ENCODE data around the gene DCAF11. TPM values are rescaled to one million over a fixed set of nuclear protein-coding genes. Genes with fewer than 3 reads are reported as not detected.

Gene DCAF11
- total RNA-seq, 1 experiment from 2014 or later = 52.7 TPM

- Histone ChIP-seq H2AFZ (no peak overlapping the region), H3K27ac (no peak overlapping the region), H3K9me3 (ENCODE audit: insufficient read depth, low read depth) (no peaks in the 10 kb centered on the region), H3K27me3 (ENCODE audit: insufficient read depth, low read depth) (no peaks in the 10 kb centered on the region), H3K4me3 (no peak overlapping the region), H3K9me2 (ENCODE audit: insufficient read depth) (no peaks in the 10 kb centered on the region), H3K36me3 (ENCODE audit: low read depth) (no peaks in the 10 kb centered on the region; the same call in 1 of the 2 replicates), H3F3A (ENCODE audit: insufficient read depth, low read depth) (no peaks in the 10 kb centered on the region; the same call in 1 of the 2 replicates), H3K4me1 (replicated peaks; ENCODE audit: insufficient read depth) (peaks cover 13% of the 10 kb centered on the region), H3K4me2 (no peak overlapping the region), H4K20me1 (ENCODE audit: insufficient read depth) (no peaks in the 10 kb centered on the region), H3K79me2 (ENCODE audit: low read depth) (no peaks in the 10 kb centered on the region)
- DNase-seq = no peak
- ChIA-PET CTCF (no interaction called here), POLR2A (ENCODE audit: unreplicated experiment) (interaction anchor here (0.7 kb wide), 1 partner anchor 87 kb away, joined by 3 read pairs; no protein-coding TSS in a partner anchor)
- TF ChIP-seq CTCF (conservative IDR thresholded peaks at IDR 0.05) (no peak), EZH2 (IDR thresholded peaks at IDR 0.05; ENCODE audit: low read depth) (no peak)
- intact Hi-C loops (cut with micrococcal nuclease; ENCODE audit: unreplicated experiment) = no loop called here
- no TSS peak for BruUV-seq (replicated peaks)
These were observed 42.3 kb downstream of the DCAF11 start for GRCh38 chr14:24156840-24157239.

- Histone ChIP-seq H3K36me3 (ENCODE audit: low read depth) (no peaks in the 10 kb centered on the region; the same call in 1 of the 2 replicates), H3K27me3 (ENCODE audit: insufficient read depth, low read depth) (no peaks in the 10 kb centered on the region), H3K4me1 (replicated peaks; ENCODE audit: insufficient read depth) (peaks cover 13% of the 10 kb centered on the region), H3K9me2 (ENCODE audit: insufficient read depth) (no peaks in the 10 kb centered on the region), H3K4me2 (no peak overlapping the region), H3K79me2 (ENCODE audit: low read depth) (no peaks in the 10 kb centered on the region), H3K27ac (no peak overlapping the region), H3F3A (ENCODE audit: insufficient read depth, low read depth) (no peaks in the 10 kb centered on the region; the same call in 1 of the 2 replicates), H2AFZ (no peak overlapping the region), H4K20me1 (ENCODE audit: insufficient read depth) (no peaks in the 10 kb centered on the region), H3K9me3 (ENCODE audit: insufficient read depth, low read depth) (no peaks in the 10 kb centered on the region), H3K4me3 (no peak overlapping the region)
- TF ChIP-seq EZH2 (IDR thresholded peaks at IDR 0.05; ENCODE audit: low read depth) (no peak), CTCF (conservative IDR thresholded peaks at IDR 0.05) (no peak)
- POLR2A ChIA-PET (ENCODE audit: unreplicated experiment) = interaction anchor here (0.7 kb wide), 1 partner anchor 87 kb away, joined by 3 read pairs; no protein-coding TSS in a partner anchor
- no peak for DNase-seq
- intact Hi-C loops (cut with micrococcal nuclease; ENCODE audit: unreplicated experiment) = no loop called here
- no TSS peak for BruUV-seq (replicated peaks)
- CTCF ChIA-PET = no interaction called here
These were observed 42.8 kb downstream of the DCAF11 start for GRCh38 chr14:24157331-24157730.

DNA sequence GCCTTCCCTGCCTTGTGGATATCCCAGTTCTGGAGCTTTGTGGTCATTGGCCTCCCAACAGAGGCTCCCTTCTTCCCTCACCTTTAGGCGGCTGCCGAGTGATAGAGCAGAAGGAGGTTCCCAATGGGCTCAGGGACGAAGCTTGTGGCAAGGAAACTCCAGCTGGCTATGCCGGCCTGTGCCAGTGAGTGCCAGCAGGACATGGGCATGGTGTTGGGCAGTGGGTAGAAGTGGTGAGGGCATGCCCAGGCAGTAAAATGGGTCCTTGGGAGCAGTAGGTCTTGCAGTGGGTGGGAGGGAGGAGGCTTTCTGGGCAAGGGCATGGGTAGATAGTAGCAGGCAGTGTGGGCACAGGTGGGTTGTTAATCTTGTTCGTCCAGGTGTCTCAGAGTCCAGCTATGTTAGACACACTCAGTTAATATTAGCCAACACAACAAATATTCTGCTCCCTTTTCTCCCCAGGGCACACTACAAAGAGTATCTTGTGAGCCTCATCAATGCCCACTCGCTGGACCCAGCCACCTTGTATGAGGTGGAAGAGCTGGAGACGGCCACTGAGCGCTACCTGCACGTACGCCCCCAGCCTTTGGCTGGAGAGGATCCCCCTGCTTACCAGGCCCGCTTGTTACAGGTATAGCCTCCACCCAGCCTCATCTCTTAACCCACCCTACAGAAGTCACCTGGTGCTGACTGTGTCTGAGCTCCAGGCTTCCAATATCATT, 45.4 kb downstream of the DCAF11 start:
- no peak overlapping the region for H3K4me3 ChIP-seq
- no peaks in the 10 kb centered on the region; the same call in 1 of the 2 replicates for H3K36me3 ChIP-seq (ENCODE audit: low read depth)
- H3K4me1 ChIP-seq (replicated peaks; ENCODE audit: insufficient read depth) = peaks cover 13% of the 10 kb centered on the region
- H3K9me2 ChIP-seq (ENCODE audit: insufficient read depth) = no peaks in the 10 kb centered on the region
- H4K20me1 ChIP-seq (ENCODE audit: insufficient read depth) = no peaks in the 10 kb centered on the region
- no peak for TF ChIP-seq CTCF (conservative IDR thresholded peaks at IDR 0.05)
- TF ChIP-seq EZH2 (IDR thresholded peaks at IDR 0.05; ENCODE audit: low read depth) = no peak
- no peaks in the 10 kb centered on the region for H3K79me2 ChIP-seq (ENCODE audit: low read depth)
- H3K27ac ChIP-seq = no peak overlapping the region
- DNase-seq = no peak
- no TSS peak for BruUV-seq (replicated peaks)
- no peak overlapping the region for H2AFZ ChIP-seq
- no peaks in the 10 kb centered on the region; the same call in 1 of the 2 replicates for H3F3A ChIP-seq (ENCODE audit: insufficient read depth, low read depth)
- ChIA-PET CTCF (interaction anchor here (0.7 kb wide), 1 partner anchor 500 kb away, joined by 5 read pairs; no protein-coding TSS in a partner anchor), POLR2A (ENCODE audit: unreplicated experiment) (interaction anchor here (0.5 kb wide), 1 partner anchor 54 kb away, joined by 3 read pairs; the partner anchor contains the start of gene CHMP4A)
- no peak overlapping the region for H3K4me2 ChIP-seq
- H3K27me3 ChIP-seq (ENCODE audit: insufficient read depth, low read depth) = no peaks in the 10 kb centered on the region
- intact Hi-C loops (cut with micrococcal nuclease; ENCODE audit: unreplicated experiment) = loop anchor here (2.0 to 5.0 kb wide), 2 partner anchors 68 to 101 kb away; partner anchors contain the start of gene PCK2
- no peaks in the 10 kb centered on the region for H3K9me3 ChIP-seq (ENCODE audit: insufficient read depth, low read depth)

All from PC-9 (cell line).